Keratinocyte (primary cell): ENCODE data around the gene BTRC. TPM values are rescaled to one million over a fixed set of nuclear protein-coding genes. Genes with fewer than 3 reads are reported as not detected.

ENCODE experiments used
- DNase-seq: peaks from one replicate; pipeline ENCODE4 v3.0.0-alpha.2; 2011; ENCODE audit warnings: low read depth, missing footprints, low spot score
- FAIRE-seq: peaks from 2 replicates; lab custom pipeline; 2011; peaks lifted over from hg19 to GRCh38; lab: Jason Lieb, UNC
- H2AFZ ChIP-seq: 2 replicates; pipeline ENCODE4 v1.6.0; 2012; ENCODE audit warnings: low read length, control low read depth, inconsistent platforms; ENCODE audit not compliant: control insufficient read depth
- H3K27ac ChIP-seq: 2 replicates; pipeline ENCODE4 v1.5.1; 2011; ENCODE audit warnings: low read length; ENCODE audit not compliant: control insufficient read depth, insufficient read depth
- H3K27me3 ChIP-seq: 3 replicates; pipeline ENCODE4 v1.6.0; 2011; ENCODE audit warnings: low read length; ENCODE audit not compliant: control insufficient read depth, insufficient read depth; ENCODE audit errors: extremely low read depth
- H3K36me3 ChIP-seq, 2 experiments: 2 replicates in 1 of 2; 3 replicates in 1 of 2; pipeline ENCODE4 v1.5.1; 2011; ENCODE audit warnings: low read length in 2 of 2, mild to moderate bottlenecking in 1 of 2; ENCODE audit not compliant: control insufficient read depth in 2 of 2, insufficient read depth in 2 of 2; ENCODE audit errors: extremely low read depth in 1 of 2
- H3K4me1 ChIP-seq: 3 replicates; pipeline ENCODE4 v1.5.1; 2011; ENCODE audit warnings: low read length; ENCODE audit not compliant: control insufficient read depth, insufficient read depth; ENCODE audit errors: extremely low read depth
- H3K4me2 ChIP-seq: 3 replicates; pipeline ENCODE4 v1.6.0; 2011; ENCODE audit warnings: low read depth, low read length; ENCODE audit not compliant: control insufficient read depth, insufficient read depth; ENCODE audit errors: extremely low read depth
- H3K4me3 ChIP-seq, 3 experiments: fragments of 200-600 bp in 1 of 3; sonication (generic) in 1 of 3; 2 replicates in 2 of 3; 3 replicates in 1 of 3; pipeline ENCODE4 v1.5.1; 2011 to 2016; ENCODE audit warnings: low read length in 3 of 3, mild to moderate bottlenecking in 3 of 3, control low read depth in 2 of 3, inconsistent platforms in 1 of 3, low read depth in 1 of 3, mixed read lengths in 1 of 3, mixed run types in 1 of 3, moderate library complexity in 1 of 3; ENCODE audit not compliant: control insufficient read depth in 2 of 3, insufficient read depth in 2 of 3; ENCODE audit errors: extremely low read depth in 1 of 3
- H3K79me2 ChIP-seq: 2 replicates; pipeline ENCODE4 v1.6.0; 2012; ENCODE audit warnings: low read length; ENCODE audit not compliant: control insufficient read depth, insufficient read depth
- H3K9ac ChIP-seq: 3 replicates; pipeline ENCODE4 v1.6.0; 2011; ENCODE audit warnings: low read length; ENCODE audit not compliant: control insufficient read depth, insufficient read depth; ENCODE audit errors: extremely low read depth
- H3K9me1 ChIP-seq: 3 replicates; pipeline ENCODE4 v1.6.0; 2011; ENCODE audit warnings: low read length; ENCODE audit not compliant: control insufficient read depth, insufficient read depth; ENCODE audit errors: extremely low read depth
- H3K9me3 ChIP-seq: 2 replicates; pipeline ENCODE4 v1.5.1; 2012; ENCODE audit warnings: low read depth, low read length; ENCODE audit not compliant: control insufficient read depth
- H4K20me1 ChIP-seq: 3 replicates; pipeline ENCODE4 v1.6.0; 2011; ENCODE audit warnings: low read length; ENCODE audit not compliant: control insufficient read depth, insufficient read depth; ENCODE audit errors: extremely low read depth
- CTCF ChIP-seq, 3 experiments: IDR thresholded peaks in 1 of 3; conservative IDR thresholded peaks in 1 of 3; optimal IDR thresholded peaks in 1 of 3; 2 replicates in 2 of 3; 3 replicates in 1 of 3; pipeline versions ENCODE3 to v1.5.1; 2011; ENCODE audit warnings: low read length in 3 of 3, mild to moderate bottlenecking in 3 of 3, moderate library complexity in 2 of 3, control low read depth in 1 of 3, inconsistent platforms in 1 of 3; ENCODE audit not compliant: insufficient read depth in 2 of 3; ENCODE audit errors: extremely low read depth in 1 of 3
- EZH2 ChIP-seq: IDR thresholded peaks from one replicate; pipeline ENCODE4 v1.6.1; 2012; ENCODE audit warnings: inconsistent platforms, mild to moderate bottlenecking, low read length, moderate library complexity
- dilution Hi-C: fragments of 300-500 bp; cut with MboI; formaldehyde crosslinking; loops from one replicate; pipeline ENCODE4 v1.7.0; 2020; ENCODE audit warnings: low sequenced_read_pairs; ENCODE audit not compliant: extremely low pct_ligation_motif_present
- polyA plus RNA-seq, 5 experiments: library from polyadenylated mRNA; depleted of rRNA in 3 of 5; stranded (reverse) in 3 of 5; stranded (forward) in 1 of 5; unstranded in 1 of 5; fragments of >200 nt; gene quantifications; 1 replicate in 1 of 5; 2 replicates in 3 of 5; 3 replicates in 1 of 5; pipeline versions ENCODE4 v1.2.1 to v1.2.3, GENCODE V29; 2011 to 2012; ENCODE audit warnings: missing spikeins in 2 of 5, low read depth in 1 of 5, low replicate concordance in 1 of 5

Gene BTRC
- polyA plus RNA-seq, 1 donor (not counting 4 experiments of a cell fraction or from before 2014, with no cell fraction given), result 21.7 TPM

- no peaks in the 10 kb centered on the region for H3K79me2 ChIP-seq
- no peaks in the 10 kb centered on the region for H3K36me3 ChIP-seq
Measured at GRCh38 chr10:101341438-101341837, 12.5 kb upstream of the BTRC start.

DNA sequence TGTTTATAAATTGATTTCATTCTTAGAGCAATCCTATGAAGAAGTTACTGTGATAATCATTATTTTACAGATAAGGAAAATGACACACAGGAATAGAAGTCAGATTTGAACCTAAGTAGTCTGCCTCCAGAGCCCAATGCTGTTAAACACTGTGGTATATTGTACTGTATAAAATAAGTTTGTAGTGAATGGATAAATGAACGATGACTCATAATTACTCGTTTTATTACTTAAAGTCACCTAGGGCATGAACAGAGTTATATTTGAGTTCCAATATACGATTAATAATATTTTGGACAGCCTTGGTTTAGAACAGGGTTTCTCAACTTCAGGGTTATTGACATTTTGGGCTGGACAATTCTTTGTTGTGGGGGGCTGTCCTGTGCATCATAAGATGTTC is 7.8 kb upstream of the BTRC start:
- FAIRE-seq (no peak), DNase-seq (no peak)
- no peak overlapping the region for H3K4me2 ChIP-seq
- dilution Hi-C loops, result no loop called here
- H3K36me3 ChIP-seq, result no peaks in the 10 kb centered on the region
- H3K27ac ChIP-seq, result no peak overlapping the region
- no peaks in the 10 kb centered on the region for H3K79me2 ChIP-seq
- no peak overlapping the region for H3K9ac ChIP-seq
- H2AFZ ChIP-seq, result no peak overlapping the region
- H3K4me1 ChIP-seq, result no peaks in the 10 kb centered on the region
- no peaks in the 10 kb centered on the region for H3K27me3 ChIP-seq
- no peak overlapping the region for H3K4me3 ChIP-seq
- TF ChIP-seq EZH2, result no peak
- no peak for TF ChIP-seq CTCF (optimal IDR thresholded peaks at IDR 0.05 in 1 of 3, IDR thresholded peaks at IDR 0.05 in 1 of 3, conservative IDR thresholded peaks at IDR 0.05 in 1 of 3; ENCODE audit: extremely low read depth in 1 of 3, insufficient read depth in 2 of 3, low read length in 3 of 3)
- H3K9me1 ChIP-seq, result no peaks in the 10 kb centered on the region
- H3K9me3 ChIP-seq, result no peaks in the 10 kb centered on the region
- H4K20me1 ChIP-seq, result no peaks in the 10 kb centered on the region

More at GRCh38 chr10:101341438-101341837, 12.5 kb upstream of the BTRC start:
- Histone ChIP-seq H3K4me2 (no peak overlapping the region), H3K9me1 (no peaks in the 10 kb centered on the region), H3K4me3 (no peak overlapping the region), H3K9ac (no peak overlapping the region), H4K20me1 (no peaks in the 10 kb centered on the region), H3K4me1 (no peaks in the 10 kb centered on the region), H3K27ac (no peak overlapping the region), H3K27me3 (no peaks in the 10 kb centered on the region), H3K9me3 (no peaks in the 10 kb centered on the region), H2AFZ (no peak overlapping the region)
- DNase-seq, result no peak
- dilution Hi-C loops, result no loop called here
- no peak for TF ChIP-seq EZH2
- TF ChIP-seq CTCF (optimal IDR thresholded peaks at IDR 0.05 in 1 of 3, IDR thresholded peaks at IDR 0.05 in 1 of 3, conservative IDR thresholded peaks at IDR 0.05 in 1 of 3; ENCODE audit: extremely low read depth in 1 of 3, insufficient read depth in 2 of 3, low read length in 3 of 3), result no peak
- no peak for FAIRE-seq
